K562 (cell line): ENCODE results near the gene GNB5. TPM values are rescaled to one million over a fixed set of nuclear protein-coding genes. Genes with fewer than 3 reads are reported as not detected.

Experiments used
- ATAC-seq: fragments of 200-7000 bp; cut with Tn5 transposase; 3 replicates; pipeline ENCODE4 v1.9.1; 2020; ENCODE audit warnings: moderate library complexity
- BruUV-seq: library from RNA; stranded (reverse); fragments of 400-500 nt; replicated peaks from 2 replicates; lab custom pipeline; 2021; lab: Mats Ljungman, UMichigan
- CTCF ChIA-PET: fragments of 300-600 bp; formaldehyde crosslinking; extraction: SDS; loops from one replicate; lab custom pipeline; 2021; ENCODE audit warnings: low intra/inter-chr PET ratio; lab: Yijun Ruan, JAX
- POLR2A ChIA-PET: fragments of 300-600, 350-650 bp; sonication (Branson Sonifier 250); formaldehyde crosslinking; extraction: SDS; loops from one replicate; lab custom pipeline; 2021; ENCODE audit warnings: antibody characterized with exemption, inconsistent platforms; lab: Yijun Ruan, JAX
- DNase-seq, 4 experiments: peaks; one replicate each; pipeline versions ENCODE4 v3.0.0 to v3.0.0-alpha.2; 2011 to 2018; ENCODE audit warnings: low spot score in 3 of 4, mixed read lengths in 3 of 4; ENCODE audit errors: extremely low read depth in 1 of 4
- FAIRE-seq: peaks from 2 replicates; lab custom pipeline; 2011; peaks lifted over from hg19 to GRCh38; lab: Jason Lieb, UNC
- H2AFZ ChIP-seq: 2 replicates; pipeline ENCODE4 v1.6.0; 2011; ENCODE audit warnings: low read depth, low read length, control low read depth, inconsistent platforms
- H3K27ac ChIP-seq: fragments of 200-600 bp; 3 replicates; pipeline ENCODE4 v1.8.0; 2011; ENCODE audit warnings: low read depth, mild to moderate bottlenecking, control low read depth, inconsistent platforms, low read length, moderate library complexity, mixed read lengths; ENCODE audit errors: extremely low read depth
- H3K27me3 ChIP-seq, 2 experiments: fragments of 300-600 bp in 1 of 2; 2 replicates in 1 of 2; 3 replicates in 1 of 2; pipeline versions ENCODE4 v1.6.0 to v1.8.0; 2011; ENCODE audit warnings: inconsistent platforms in 2 of 2, low read length in 2 of 2, mild to moderate bottlenecking in 1 of 2, mixed read lengths in 1 of 2, moderate library complexity in 1 of 2; ENCODE audit not compliant: control insufficient read depth in 2 of 2, insufficient read depth in 2 of 2
- H3K36me3 ChIP-seq: fragments of 300-600 bp; 3 replicates; pipeline ENCODE4 v1.8.0; 2011; ENCODE audit warnings: mild to moderate bottlenecking, low read length, inconsistent platforms; ENCODE audit not compliant: control insufficient read depth, insufficient read depth
- H3K4me1 ChIP-seq, 2 experiments: fragments of 200-600 bp in 1 of 2; replicated peaks in 1 of 2; 2 replicates in 1 of 2; 3 replicates in 1 of 2; pipeline versions ENCODE4 v1.5.1 to v1.8.0; 2011; ENCODE audit warnings: inconsistent platforms in 2 of 2, low read length in 2 of 2, mild to moderate bottlenecking in 1 of 2, mixed read lengths in 1 of 2, moderate library complexity in 1 of 2; ENCODE audit not compliant: control insufficient read depth in 2 of 2, insufficient read depth in 2 of 2
- H3K4me2 ChIP-seq: 2 replicates; pipeline ENCODE4 v1.6.1; 2011; ENCODE audit warnings: low read length, control low read depth, inconsistent platforms, mixed read lengths; ENCODE audit not compliant: insufficient read depth
- H3K4me3 ChIP-seq: fragments of 200-600 bp; sonication (generic), shearing (Covaris generic); 2 replicates; pipeline ENCODE4 v1.5.1; 2016; ENCODE audit warnings: control low read depth, inconsistent platforms
- H3K79me2 ChIP-seq: fragments of 200-600 bp; 3 replicates; pipeline ENCODE4 v1.8.0; 2011; ENCODE audit warnings: low read length, inconsistent platforms; ENCODE audit not compliant: control insufficient read depth, insufficient read depth
- H3K9ac ChIP-seq, 2 experiments: 2 replicates each; pipeline versions ENCODE4 v1.6.0 to v1.6.1; 2011; ENCODE audit warnings: low read depth in 2 of 2, low read length in 2 of 2, control low read depth in 1 of 2, inconsistent platforms in 1 of 2, mild to moderate bottlenecking in 1 of 2, mixed read lengths in 1 of 2; ENCODE audit not compliant: insufficient read depth in 1 of 2
- H3K9me1 ChIP-seq: one replicate; pipeline ENCODE4 v1.6.0; 2011; ENCODE audit warnings: inconsistent platforms, mild to moderate bottlenecking, low read length, moderate library complexity; ENCODE audit not compliant: control insufficient read depth, insufficient read depth
- H3K9me3 ChIP-seq: replicated peaks from 2 replicates; pipeline ENCODE4 v1.5.1; 2011; ENCODE audit warnings: low read depth, low read length, inconsistent platforms; ENCODE audit not compliant: control insufficient read depth, insufficient read depth
- H4K20me1 ChIP-seq: replicated peaks from 2 replicates; pipeline ENCODE4 v1.6.1; 2011; ENCODE audit warnings: low read length, inconsistent platforms, mixed read lengths; ENCODE audit not compliant: control insufficient read depth, insufficient read depth
- CEBPB ChIP-seq: fragments of 450-650 bp; IDR thresholded peaks from 2 replicates; pipeline ENCODE4 v1.6.1; 2016; ENCODE audit warnings: missing genetic modification characterization, missing compliant biosample characterization
- CEBPG ChIP-seq, 3 experiments: fragments of 200-800 bp in 1 of 3; sonication (Bioruptor generic) in 1 of 3; sonication (generic) in 1 of 3; formaldehyde crosslinking in 1 of 3; IDR thresholded peaks in 2 of 3; conservative IDR thresholded peaks in 1 of 3; 2 replicates each; pipeline versions ENCODE4 v1.6.1 to v1.8.0; 2016 to 2022; ENCODE audit warnings: missing compliant biosample characterization in 2 of 3, missing genetic modification characterization in 2 of 3, mild to moderate bottlenecking in 1 of 3, missing genetic modification reagents in 1 of 3
- JUND ChIP-seq, 2 experiments: IDR thresholded peaks; 2 replicates in 1 of 2; 3 replicates in 1 of 2; pipeline ENCODE4 v1.6.1; 2011; ENCODE audit warnings: borderline replicate concordance in 2 of 2, low read depth in 2 of 2, low read length in 2 of 2, improper control_type of control experiment in 1 of 2, missing biosample characterization in 1 of 2, missing genetic modification characterization in 1 of 2, missing genetic modification reagents in 1 of 2
- SRSF9 ChIP-seq: fragments of 200-400 bp; formaldehyde crosslinking; IDR thresholded peaks from 2 replicates; pipeline ENCODE4 v1.6.1; 2017; ENCODE audit warnings: low read depth, low read length, borderline replicate concordance
- WGBS: fragments of 100-300 bp; shearing (Covaris generic); methylation state at CpG from one replicate; pipeline ENCODE4 v1.1.6; 2016; ENCODE audit warnings: low coverage, mixed read lengths; ENCODE audit not compliant: insufficient coverage; ENCODE audit errors: missing lambda C conversion rate; 5-methylcytosine and 5-hydroxymethylcytosine counted together
- in situ Hi-C: fragments of 300-500 bp; cut with MboI; formaldehyde crosslinking; loops from 4 replicates; pipeline ENCODE4 v1.15.0; 2018; ENCODE audit warnings: inconsistent platforms, mixed read lengths
- intact Hi-C: fragments of 100-400 bp; cut with micrococcal nuclease; formaldehyde crosslinking; loops from 2 replicates; pipeline ENCODE4 v1.14.2; 2022
- polyA plus RNA-seq, 8 experiments: library from polyadenylated mRNA; depleted of rRNA in 4 of 8; stranded (reverse) in 5 of 8; unstranded in 3 of 8; fragments of >200 nt; fragmentation: Nextera tagmentation in 2 of 8; fragmentation: Illumina TruSeq in 1 of 8; extraction: Ambion mirVana in 2 of 8; extraction: Trizol in 1 of 8; gene quantifications; 2 replicates each; pipeline versions ENCODE4 v1.2.1 to v1.2.3, GENCODE V29; 2011 to 2014; ENCODE audit warnings: inconsistent platforms in 1 of 8, missing spikeins in 1 of 8
- total RNA-seq, 7 experiments: library from RNA; depleted of rRNA in 6 of 7; stranded (reverse); fragments of >200 nt in 6 of 7; fragmentation: Illumina TruSeq in 2 of 7; extraction: Trizol in 2 of 7; gene quantifications; 2 replicates each; pipeline versions ENCODE4 v1.2.1 to v1.2.3, GENCODE V29; 2011 to 2021; ENCODE audit warnings: low replicate concordance in 1 of 7

Gene GNB5
- total and polyA plus RNA-seq, 9 of the 15 experiments (the other 6 are each of a cell fraction or from before 2014, with no cell fraction given), result 0.11 to 2.1 (median 0.77) TPM

DNA sequence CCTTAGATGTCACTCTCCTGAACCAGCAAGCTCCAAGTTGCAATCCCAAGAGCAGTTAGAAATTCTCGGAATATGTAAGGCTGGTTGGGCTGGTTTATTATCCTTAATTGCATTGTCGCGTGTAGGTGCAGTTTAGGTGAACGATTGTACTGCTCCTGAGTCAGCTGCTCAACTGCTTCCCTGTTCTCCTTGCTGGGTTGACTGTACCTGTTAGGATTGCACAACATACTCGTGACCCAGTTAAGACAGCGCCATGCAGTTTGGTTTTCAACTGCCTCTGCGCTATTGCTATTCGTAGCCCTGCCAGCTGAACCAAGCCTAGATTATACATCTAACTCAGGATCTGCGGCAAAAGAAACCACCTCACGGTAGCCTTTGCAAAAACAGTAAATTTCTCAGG, 119.6 kb downstream of the GNB5 start:
- no peaks in the 10 kb centered on the region for H3K9me3 ChIP-seq
- H3K27ac ChIP-seq, result no peak overlapping the region
- WGBS, result 22% methylated on average over 10 of the region's 10 CpGs
- intact Hi-C loops, result loop anchor here (10.0 kb wide), 1 partner anchor 287 kb away; no protein-coding TSS in a partner anchor
- POLR2A ChIA-PET, result interaction anchor here (0.6 to 1.3 kb wide), 4 partner anchors 9 to 256 kb away, joined by 3 to 4 read pairs (median 4); partner anchors contain the start of gene LEO1
- peaks cover 0 to under 1% of the 10 kb centered on the region in 2 experiments; a peak in 1 of 5 replicates for H3K4me1 ChIP-seq
- FAIRE-seq (no peak), DNase-seq (no peak), ATAC-seq (no peak)
- in situ Hi-C loops, result no loop called here
- CTCF ChIA-PET, result no interaction called here
- H3K36me3 ChIP-seq, result no peaks in the 10 kb centered on the region
- H4K20me1 ChIP-seq, result no peaks in the 10 kb centered on the region
- no peak overlapping the region for H2AFZ ChIP-seq
- no peaks in the 10 kb centered on the region for H3K9me1 ChIP-seq
- peaks cover 3 to 9% of the 10 kb centered on the region in 2 experiments; a peak in 2 of 5 replicates for H3K27me3 ChIP-seq
- BruUV-seq, result no TSS peak
- no peak overlapping the region for H3K4me3 ChIP-seq
- H3K79me2 ChIP-seq, result no peaks in the 10 kb centered on the region
- no peak overlapping the region for H3K4me2 ChIP-seq
- H3K9ac ChIP-seq, result no peak overlapping the region
- no peak for TF ChIP-seq SRSF9
- TF ChIP-seq CEBPG (CRISPR knock-in tag; IDR thresholded peaks at IDR 0.05), result peak; percentile 59
- TF ChIP-seq CEBPG (tag; conservative IDR thresholded peaks at IDR 0.05 in 1 of 2, IDR thresholded peaks at IDR 0.05 in 1 of 2), result peak; percentile 68 to 77
- peak; percentile 91 for TF ChIP-seq CEBPB (tag)
- TF ChIP-seq JUND (IDR thresholded peaks at IDR 0.05; ENCODE audit: borderline replicate concordance, low read depth, low read length), result no peak
- no peak for TF ChIP-seq JUND (tag; IDR thresholded peaks at IDR 0.05; ENCODE audit: borderline replicate concordance, low read depth, low read length)
